Measurements from ENCODE around the gene MAMDC2. TPM values are rescaled to one million over a fixed set of nuclear protein-coding genes. Genes with fewer than 3 reads are reported as not detected.
A peak's percentile ranks its signal among the peaks of the same experiment; 100 is the strongest.

The MAMDC2 gene
- polyA plus RNA-seq, 2 of the 4 experiments (the other 2 are of a cell fraction), result 0.30 to 0.34 TPM

GRCh38 chr9:70170151-70170790 is 126.6 kb downstream of the MAMDC2 start:
- H3K4me1 ChIP-seq, result no peaks in the 10 kb centered on the region
- H3K4me3 ChIP-seq, result no peak overlapping the region
- ChIA-PET POLR2A (no interaction called here), CTCF (no interaction called here)
- H3K27ac ChIP-seq, result no peak overlapping the region
- no peak for FAIRE-seq
- no peak for ATAC-seq
- DNase-seq (ENCODE audit: low read depth in 1 of 2, low spot score in 1 of 2), result no peak
- whole genome bisulfite sequencing (ENCODE audit: missing lambda C conversion rate), result 37% methylated on average over 7 of the region's 7 CpGs
- TF ChIP-seq GATA3 (IDR thresholded peaks at IDR 0.05; ENCODE audit: borderline replicate concordance) (no peak), E2F6 (IDR thresholded peaks at IDR 0.05; ENCODE audit: borderline replicate concordance, low read depth) (no peak)
- no peaks in the 10 kb centered on the region for H3K9me3 ChIP-seq
- H3K4me2 ChIP-seq, result no peak overlapping the region

GRCh38 chr9:70172532-70172931 is 128.9 kb downstream of the MAMDC2 start:
- Histone ChIP-seq H3K9me3 (no peaks in the 10 kb centered on the region), H3K27ac (no peak overlapping the region), H3K4me1 (no peaks in the 10 kb centered on the region), H3K4me2 (no peak overlapping the region), H3K4me3 (no peak overlapping the region)
- WGBS (ENCODE audit: missing lambda C conversion rate), result 8% methylated on average over 1 of the region's 1 CpG
- ChIA-PET POLR2A (no interaction called here), CTCF (interaction anchor here (0.9 kb wide), 1 partner anchor 61 kb away, joined by 3 read pairs; no protein-coding TSS in a partner anchor)
- FAIRE-seq (no peak), ATAC-seq (no peak), DNase-seq (ENCODE audit: low read depth in 1 of 2, low spot score in 1 of 2) (no peak)
- TF ChIP-seq HEYL (CRISPR knock-in tag; IDR thresholded peaks at IDR 0.05) (no peak), MAFK (IDR thresholded peaks at IDR 0.05; ENCODE audit: partially characterized antibody) (peak; percentile 60), E2F6 (IDR thresholded peaks at IDR 0.05; ENCODE audit: borderline replicate concordance, low read depth) (no peak), NR3C1 (IDR thresholded peaks at IDR 0.05) (no peak)

GRCh38 chr9:70177121-70177520 is 133.5 kb downstream of the MAMDC2 start:
- WGBS (ENCODE audit: missing lambda C conversion rate), result 63% methylated on average over 1 of the region's 1 CpG
- Histone ChIP-seq H3K4me3 (no peak overlapping the region), H3K4me1 (no peaks in the 10 kb centered on the region), H3K4me2 (no peak overlapping the region), H3K27ac (no peak overlapping the region), H3K9me3 (no peaks in the 10 kb centered on the region)
- no peak for FAIRE-seq
- ChIA-PET CTCF (no interaction called here), POLR2A (no interaction called here)
- no peak for DNase-seq (ENCODE audit: low read depth in 1 of 2, low spot score in 1 of 2)
- TF ChIP-seq HES2 (IDR thresholded peaks at IDR 0.05), result no peak
- no peak for TF ChIP-seq MAX (IDR thresholded peaks at IDR 0.05)
- TF ChIP-seq RNF2 (IDR thresholded peaks at IDR 0.05; ENCODE audit: borderline replicate concordance, low read depth), result no peak
- TF ChIP-seq ATOH8 (CRISPR knock-in tag; IDR thresholded peaks at IDR 0.05; ENCODE audit: low read depth), result no peak
- TF ChIP-seq EHF (CRISPR knock-in tag; IDR thresholded peaks at IDR 0.05), result no peak
- TF ChIP-seq JUNB (IDR thresholded peaks at IDR 0.05), result no peak
- TF ChIP-seq NR3C1 (IDR thresholded peaks at IDR 0.05), result no peak
- TF ChIP-seq NPAS2 (CRISPR knock-in tag; IDR thresholded peaks at IDR 0.05; ENCODE audit: borderline replicate concordance), result no peak
- no peak for TF ChIP-seq NFE2L2 (conservative IDR thresholded peaks at IDR 0.05; ENCODE audit: low read length)
- no peak for TF ChIP-seq ZSCAN20 (CRISPR knock-in tag; IDR thresholded peaks at IDR 0.05)
- TF ChIP-seq KDM1A (IDR thresholded peaks at IDR 0.05; ENCODE audit: low read depth), result no peak
- no peak for TF ChIP-seq ZNF302 (CRISPR knock-in tag; IDR thresholded peaks at IDR 0.05)
- TF ChIP-seq CHD2 (IDR thresholded peaks at IDR 0.05; ENCODE audit: low read length, partially characterized antibody), result no peak
- TF ChIP-seq FOSB (CRISPR knock-in tag; IDR thresholded peaks at IDR 0.05), result no peak
- no peak for TF ChIP-seq E2F6 (IDR thresholded peaks at IDR 0.05; ENCODE audit: borderline replicate concordance, low read depth)
- no peak for TF ChIP-seq EP300 (IDR thresholded peaks at IDR 0.05)
- no peak for ATAC-seq
